OCI-LY3 (cell line): ENCODE measurements around the gene LMO3.

Source experiments
- H2AFZ ChIP-seq: fragments of 200-600, 300-600 bp; shearing (Covaris generic); 2 replicates; pipeline ENCODE4 v1.6.0; 2014; ENCODE audit warnings: antibody characterized with exemption, low read depth, low read length
- H3K27ac ChIP-seq: fragments of 200-600, 300-600 bp; sonication (generic); 2 replicates; pipeline ENCODE4 v1.5.1; 2014; ENCODE audit warnings: mild to moderate bottlenecking, low read length, moderate library complexity, mixed read lengths
- H3K27me3 ChIP-seq: fragments of 200-600, 300-600 bp; sonication (generic); 2 replicates; pipeline ENCODE4 v1.6.1; 2014; ENCODE audit warnings: low read depth, low read length, mixed read lengths
- H3K36me3 ChIP-seq: fragments of 200-600, 300-600 bp; sonication (generic); replicated peaks from 2 replicates; pipeline ENCODE3; 2014; ENCODE audit warnings: low read depth, low read length, mixed read lengths
- H3K4me1 ChIP-seq: fragments of 300-600, 200-600 bp; sonication (generic); 2 replicates; pipeline ENCODE4 v1.6.1; 2014; ENCODE audit warnings: low read length, mixed read lengths
- H3K4me2 ChIP-seq: fragments of 200-600, 300-600 bp; sonication (generic); 2 replicates; pipeline ENCODE4 v1.6.1; 2014; ENCODE audit warnings: low read length, mixed read lengths
- H3K4me3 ChIP-seq: fragments of 300-600, 200-600 bp; sonication (generic); 2 replicates; pipeline ENCODE4 v1.5.1; 2014; ENCODE audit warnings: antibody characterized with exemption, mild to moderate bottlenecking, low read length, moderate library complexity
- H3K79me2 ChIP-seq: fragments of 300-600, 200-600 bp; shearing (Covaris generic); 2 replicates; pipeline ENCODE4 v1.6.1; 2014; ENCODE audit warnings: mild to moderate bottlenecking, low read length, mixed read lengths
- H3K9ac ChIP-seq: fragments of 300-600, 200-600 bp; shearing (Covaris generic); 2 replicates; pipeline ENCODE4 v1.6.0; 2014; ENCODE audit warnings: mild to moderate bottlenecking, low read length, moderate library complexity
- H3K9me3 ChIP-seq: fragments of 200-600, 300-600 bp; shearing (Covaris generic); 2 replicates; pipeline ENCODE4 v1.6.1; 2014; ENCODE audit warnings: low read length, mixed read lengths; ENCODE audit not compliant: insufficient read depth
- H4K20me1 ChIP-seq: fragments of 200-600, 300-600 bp; sonication (generic); 2 replicates; pipeline ENCODE4 v1.6.1; 2016; ENCODE audit warnings: low read length, mixed read lengths; ENCODE audit not compliant: insufficient read depth
- CTCF ChIP-seq: fragments of 200-600, 300-600 bp; sonication (generic); IDR thresholded peaks from 2 replicates; pipeline ENCODE4 v1.5.1; 2014; ENCODE audit warnings: antibody characterized with exemption, low read length, low read depth
- EZH2phosphoT487 ChIP-seq: fragments of 200-600 bp; shearing (Covaris generic); IDR thresholded peaks from 2 replicates; pipeline ENCODE4 v1.6.1; 2018; ENCODE audit warnings: antibody characterized with exemption, mixed run types, low read depth

Gene LMO3

DNA sequence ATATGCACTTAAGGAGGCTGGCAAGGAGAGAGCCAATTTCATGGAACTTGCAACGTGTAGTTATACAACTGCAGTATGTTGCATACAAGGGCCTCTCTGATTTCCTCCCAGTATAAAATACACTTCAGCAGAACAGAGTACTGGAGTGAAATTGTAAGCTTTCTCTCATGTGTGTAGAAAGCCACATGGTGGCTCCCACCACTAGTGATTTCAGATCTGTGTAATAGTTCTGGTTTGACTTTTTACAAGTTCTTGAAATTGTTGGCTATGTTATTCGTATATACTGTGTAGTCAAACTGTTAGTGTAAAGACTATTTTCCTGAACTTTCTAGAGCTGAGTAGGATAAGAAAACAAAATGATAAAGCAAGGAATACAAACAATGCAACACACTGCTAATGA lies 16.4 kb upstream of the LMO3 start:
- H3K4me2 ChIP-seq: no peak overlapping the region
- no peaks in the 10 kb centered on the region for H3K4me1 ChIP-seq
- 0 out of 2 replicates have a peak overlapping the region, but pooled peaks have one; percentile 2 for H2AFZ ChIP-seq
- no peak overlapping the region for H3K9ac ChIP-seq
- no peak for TF ChIP-seq EZH2phosphoT487
- TF ChIP-seq CTCF: peak; percentile 53
- no peak overlapping the region for H3K27ac ChIP-seq
- no peaks in the 10 kb centered on the region for H4K20me1 ChIP-seq
- H3K27me3 ChIP-seq: no peaks in the 10 kb centered on the region
- H3K4me3 ChIP-seq: no peak overlapping the region
- no peaks in the 10 kb centered on the region for H3K79me2 ChIP-seq
- 0 out of 2 replicates have a peak, but pooled peaks cover 3% of the 10 kb centered on the region for H3K9me3 ChIP-seq
- H3K36me3 ChIP-seq: no peaks in the 10 kb centered on the region

DNA sequence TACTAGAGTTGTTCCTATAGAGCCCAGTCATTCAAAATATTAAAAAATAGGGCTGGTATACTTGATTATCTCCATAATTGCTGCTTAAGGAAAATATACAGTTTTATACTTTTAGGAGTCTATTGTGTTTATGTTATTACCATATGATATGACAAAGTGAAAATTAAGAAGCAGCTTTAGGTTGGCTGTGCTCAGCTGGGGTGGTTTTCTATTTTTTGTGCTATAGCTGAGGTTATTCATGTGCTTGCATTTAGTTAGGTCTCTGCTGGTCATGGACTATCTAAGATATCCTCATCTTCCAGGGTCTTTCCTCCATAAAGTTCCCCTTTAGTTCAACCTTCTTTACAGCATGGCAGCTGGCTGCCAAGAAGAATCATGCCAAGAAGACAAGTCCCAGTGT lies 13.6 kb upstream of the LMO3 start:
- H3K4me3 ChIP-seq: no peak overlapping the region
- H3K9me3 ChIP-seq: no peaks in the 10 kb centered on the region
- H2AFZ ChIP-seq: no peak overlapping the region
- H3K36me3 ChIP-seq: no peaks in the 10 kb centered on the region
- H3K4me1 ChIP-seq: no peaks in the 10 kb centered on the region
- H3K27me3 ChIP-seq: no peaks in the 10 kb centered on the region
- H3K4me2 ChIP-seq: no peak overlapping the region
- H3K27ac ChIP-seq: no peak overlapping the region
- no peaks in the 10 kb centered on the region for H4K20me1 ChIP-seq
- TF ChIP-seq EZH2phosphoT487 (no peak), CTCF (no peak)
- H3K9ac ChIP-seq: no peak overlapping the region
- no peaks in the 10 kb centered on the region for H3K79me2 ChIP-seq

DNA sequence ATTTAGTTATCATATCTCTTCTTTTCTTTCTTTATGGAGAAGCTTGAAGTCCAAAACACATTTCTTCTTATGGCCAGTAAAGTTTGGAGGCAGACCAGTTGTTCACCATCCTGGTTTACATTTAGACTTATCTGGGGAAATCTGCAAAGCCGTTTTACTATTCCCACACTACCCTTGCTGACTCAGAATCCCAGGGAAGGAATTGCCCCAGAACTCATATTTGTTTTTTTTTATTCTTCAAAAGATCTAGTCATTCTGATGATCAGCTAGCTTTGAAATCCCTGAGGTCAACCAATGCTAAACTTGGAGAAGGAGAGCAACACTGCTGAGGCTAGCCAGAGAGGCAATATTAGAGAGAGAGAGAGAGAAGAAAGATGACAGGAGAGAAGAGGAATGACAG lies 12.3 kb upstream of the LMO3 start:
- Histone ChIP-seq H3K9ac (no peak overlapping the region), H3K9me3 (no peaks in the 10 kb centered on the region), H3K36me3 (no peaks in the 10 kb centered on the region), H3K4me3 (no peak overlapping the region), H3K27ac (no peak overlapping the region), H3K4me1 (no peaks in the 10 kb centered on the region), H3K4me2 (no peak overlapping the region), H3K79me2 (no peaks in the 10 kb centered on the region), H4K20me1 (no peaks in the 10 kb centered on the region), H3K27me3 (no peaks in the 10 kb centered on the region), H2AFZ (no peak overlapping the region)
- TF ChIP-seq CTCF (no peak), EZH2phosphoT487 (no peak)

GRCh38 chr12:16613199-16613598 lies 7.2 kb upstream of the LMO3 start:
- Histone ChIP-seq H3K36me3 (no peaks in the 10 kb centered on the region), H2AFZ (no peak overlapping the region), H3K9ac (no peak overlapping the region), H3K27me3 (peaks cover 9% of the 10 kb centered on the region; the same call in 1 of the 2 replicates), H4K20me1 (no peaks in the 10 kb centered on the region), H3K4me3 (no peak overlapping the region), H3K9me3 (no peaks in the 10 kb centered on the region), H3K4me2 (no peak overlapping the region), H3K27ac (no peak overlapping the region), H3K79me2 (no peaks in the 10 kb centered on the region), H3K4me1 (peaks cover 24% of the 10 kb centered on the region)
- TF ChIP-seq CTCF (no peak), EZH2phosphoT487 (no peak)
